ENCODE results near the gene ARRDC2.
A peak's percentile ranks its signal among the peaks of the same experiment; 100 is the strongest.
"Not testable (repeated sequence)": the region's sequence is repeated elsewhere in the genome, so short reads cannot be mapped to it uniquely, and the experiment has no call there.

The ARRDC2 gene

DNA sequence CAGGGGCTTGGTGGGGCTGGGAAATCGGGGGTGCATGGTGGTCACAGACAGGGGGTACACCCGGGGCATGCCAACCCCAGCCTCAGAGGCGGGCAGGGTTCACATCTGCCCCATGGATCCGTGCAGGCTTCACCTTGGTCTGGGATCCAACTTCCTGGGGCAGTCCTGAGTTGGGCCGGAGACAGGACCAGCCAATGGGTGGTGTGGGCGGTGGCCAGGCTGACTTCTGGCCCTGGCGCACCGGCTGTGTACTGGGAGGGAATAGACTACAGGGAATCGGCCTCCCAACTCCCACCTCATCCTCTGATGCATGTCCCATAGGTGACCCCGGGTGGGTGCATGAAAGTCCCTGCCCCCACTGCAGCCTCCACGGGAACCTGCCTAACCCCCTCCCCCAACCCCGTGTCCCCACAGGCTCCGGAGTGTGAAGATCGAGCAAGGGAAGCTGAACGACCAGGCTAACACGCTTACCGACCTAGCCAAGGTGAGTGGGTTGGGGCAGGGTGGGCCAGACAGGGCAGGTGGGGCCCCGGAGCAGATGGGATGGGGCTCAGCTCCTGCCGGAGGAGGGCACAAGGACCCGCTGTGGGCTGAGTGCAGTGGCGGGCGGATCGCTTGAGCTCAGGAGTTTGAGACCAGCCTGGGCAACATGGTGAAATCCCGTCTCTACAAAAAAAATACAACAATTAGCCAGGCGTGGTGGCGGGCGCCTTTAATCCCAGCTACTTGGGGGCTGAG is 14.7 kb upstream of the ARRDC2 start:
- no peak for DNase-seq

DNA sequence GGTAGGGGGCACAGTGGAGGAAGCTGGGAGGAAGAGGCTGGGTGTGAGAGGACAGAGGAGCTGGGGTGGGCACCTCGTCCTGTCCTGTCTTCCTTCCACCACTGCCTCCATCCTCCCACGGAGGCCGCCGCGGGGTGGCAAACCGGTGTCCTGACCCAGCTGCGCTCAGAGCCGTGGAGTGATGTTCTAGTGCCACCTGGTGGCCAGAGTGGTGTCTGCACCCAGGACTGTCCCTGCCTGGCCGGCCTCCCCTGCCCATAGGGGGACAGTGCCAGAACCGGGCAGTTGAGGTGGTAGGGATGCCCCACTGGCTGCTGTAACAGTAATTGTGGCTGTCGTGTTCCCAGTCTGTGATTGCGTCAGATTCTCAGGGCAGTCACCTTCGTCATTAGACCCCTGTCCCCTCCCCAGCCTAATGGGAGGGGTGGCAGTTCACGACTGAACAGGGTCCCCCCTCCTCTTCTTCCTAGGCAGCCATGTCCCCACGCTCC is 11.1 kb upstream of the ARRDC2 start:
- DNase-seq: peak; percentile 92

DNA sequence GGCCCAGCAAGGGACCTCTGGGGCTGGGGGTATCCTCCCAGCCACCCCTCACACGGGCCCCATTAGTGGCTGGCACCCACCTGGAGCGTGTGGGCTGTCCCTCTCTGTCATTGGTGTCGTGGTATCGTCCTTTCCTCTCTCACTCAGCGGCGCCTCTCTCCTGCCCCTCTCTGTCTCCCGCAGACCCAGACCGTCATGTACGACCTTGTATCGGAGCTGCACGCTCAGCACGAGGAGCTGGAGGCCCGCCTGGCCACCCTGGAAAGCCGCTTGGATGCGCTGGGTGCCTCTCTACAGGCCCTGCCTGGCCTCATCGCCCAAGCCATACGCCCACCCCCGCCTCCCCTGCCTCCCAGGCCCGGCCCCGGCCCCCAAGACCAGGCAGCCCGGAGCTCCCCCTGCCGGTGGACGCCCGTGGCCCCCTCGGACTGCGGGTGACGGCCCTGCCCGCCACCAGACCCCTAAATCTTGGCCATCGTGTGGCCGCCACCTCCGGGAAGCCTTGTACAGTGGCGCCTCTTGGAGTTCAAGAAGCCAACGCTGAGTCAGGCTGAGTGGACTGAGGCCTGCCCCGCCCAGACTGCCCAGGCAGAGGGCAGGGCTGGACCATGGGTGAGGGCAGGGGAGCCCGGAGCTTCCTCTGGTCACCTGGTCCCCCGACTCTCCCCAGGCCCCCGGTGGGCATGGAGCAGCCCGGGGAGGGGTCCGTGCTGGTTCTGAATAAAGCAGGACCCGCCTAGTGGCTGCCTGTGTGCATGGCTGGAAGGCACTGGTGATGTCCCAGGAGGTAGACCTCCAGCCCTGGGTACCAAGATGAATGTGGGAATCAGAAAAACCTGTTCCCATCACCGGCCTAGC is 9.8 kb upstream of the ARRDC2 start:
- DNase-seq: no peak

DNA sequence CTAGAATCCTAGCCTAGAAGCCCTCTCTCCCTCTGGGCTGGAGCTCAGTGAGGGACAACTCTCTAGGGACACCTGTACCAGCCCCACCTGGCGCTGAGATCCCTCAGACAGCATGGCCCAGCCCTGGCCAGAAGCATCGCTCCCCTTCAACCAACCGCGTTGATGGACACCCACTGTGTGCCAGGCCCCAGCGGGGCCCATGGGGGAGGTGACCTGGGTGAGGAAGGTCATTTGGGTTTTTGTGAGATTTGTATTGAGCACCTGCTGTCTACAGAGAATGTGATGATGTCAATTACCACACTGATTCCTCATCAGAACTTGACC is 9.2 kb upstream of the ARRDC2 start:
- no peak for DNase-seq

DNA sequence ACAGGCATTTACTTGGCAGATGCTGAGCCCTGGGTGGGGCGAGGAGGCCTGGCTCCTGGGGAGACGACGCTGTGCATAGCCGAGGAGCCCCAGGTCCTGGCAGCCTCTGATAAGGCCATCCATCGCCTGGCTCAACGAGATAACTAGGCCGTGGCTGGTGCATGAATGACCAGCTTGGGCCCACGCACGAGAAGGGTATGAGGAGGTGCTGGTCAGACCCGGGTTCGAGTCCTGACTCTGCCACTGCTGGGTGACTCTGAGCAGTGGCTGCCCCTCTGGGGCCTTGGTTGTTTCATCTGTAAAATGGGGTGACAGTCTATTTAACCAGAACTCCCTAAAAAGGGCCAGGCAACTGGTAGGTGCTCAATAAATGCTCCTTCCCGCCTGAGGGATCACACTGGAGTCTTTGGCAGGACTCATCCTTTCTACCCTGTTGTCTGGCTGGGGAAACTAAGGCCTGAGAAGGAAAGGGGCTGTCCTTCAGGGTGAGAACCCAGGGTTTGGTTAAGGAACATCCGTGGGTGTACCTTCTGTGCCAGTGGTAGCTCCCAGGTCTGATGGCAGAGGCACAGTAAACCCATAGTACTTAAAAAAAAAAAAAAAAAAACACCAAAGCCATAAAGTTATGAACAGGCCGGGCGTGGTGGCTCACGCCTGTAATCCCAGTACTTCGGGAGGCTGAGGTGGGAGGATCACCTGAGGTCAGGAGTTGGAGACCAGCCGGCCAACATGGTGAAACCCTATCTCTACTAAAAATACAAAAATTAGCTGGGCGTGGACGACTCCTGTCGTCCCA is 8.1 kb upstream of the ARRDC2 start:
- DNase-seq: no peak

DNA sequence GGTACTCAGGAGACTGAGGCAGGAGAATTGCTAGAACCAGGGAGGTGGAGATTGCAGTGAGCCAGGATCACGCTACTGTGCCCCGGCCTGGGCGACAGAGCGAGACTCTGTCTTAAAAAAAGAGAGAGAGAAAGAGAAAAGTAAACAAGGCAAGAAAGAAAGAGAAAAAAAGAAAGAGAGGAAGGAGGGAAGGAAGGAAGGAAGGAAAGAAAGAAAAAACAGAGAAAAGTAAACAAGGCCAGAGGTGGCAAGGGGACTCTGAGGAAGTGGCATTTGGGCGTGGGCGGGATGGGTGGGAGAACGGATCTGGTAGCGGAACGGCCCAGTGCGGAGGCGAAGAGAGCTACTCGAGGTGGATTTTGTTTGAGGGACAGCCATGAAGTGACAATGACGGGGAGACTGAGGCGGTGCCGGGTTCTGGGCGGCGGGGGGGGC is 7.5 kb upstream of the ARRDC2 start:
- DNase-seq: no peak

DNA sequence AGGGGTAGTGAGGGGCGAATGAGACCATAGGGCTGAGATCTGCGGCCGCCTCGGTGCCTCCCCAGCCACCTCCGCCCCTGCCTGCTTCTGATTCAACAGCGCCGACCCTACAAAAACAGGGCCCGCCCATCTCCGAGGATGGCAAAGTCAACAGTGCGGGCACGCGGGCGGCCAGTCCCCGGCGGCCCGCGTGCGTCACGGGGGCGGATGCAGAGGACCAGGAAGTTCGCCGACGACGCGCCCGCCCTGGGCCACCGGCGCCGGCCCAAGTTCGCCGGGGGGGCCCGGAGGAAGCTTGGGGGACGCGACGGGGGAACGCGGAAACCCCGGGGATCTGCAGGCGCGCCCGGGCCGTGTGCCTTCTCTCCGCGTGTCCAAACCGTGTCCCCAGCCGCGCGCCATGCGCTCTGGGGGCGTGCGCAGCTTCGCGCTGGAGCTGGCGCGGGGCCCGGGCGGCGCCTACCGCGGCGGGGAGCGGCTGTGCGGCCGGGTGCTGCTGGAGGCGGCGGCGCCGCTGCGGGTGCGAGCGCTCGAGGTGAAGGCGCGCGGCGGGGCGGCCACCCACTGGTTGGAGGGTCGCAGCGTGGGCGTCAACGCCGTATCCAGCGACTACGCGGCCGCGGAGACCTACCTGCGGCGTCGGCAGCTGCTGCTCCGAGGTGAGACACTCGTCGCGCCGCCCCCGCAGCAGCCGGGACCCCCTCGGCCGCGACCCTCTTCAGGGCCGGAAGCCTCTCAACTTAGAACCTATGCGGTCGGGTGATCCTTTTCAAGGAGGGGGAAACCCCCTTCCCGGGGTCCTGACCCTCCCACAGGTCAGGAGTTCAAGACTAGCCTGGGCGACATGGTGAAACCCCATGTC is 6.8 kb upstream of the ARRDC2 start:
- peak; percentile 49 for DNase-seq

DNA sequence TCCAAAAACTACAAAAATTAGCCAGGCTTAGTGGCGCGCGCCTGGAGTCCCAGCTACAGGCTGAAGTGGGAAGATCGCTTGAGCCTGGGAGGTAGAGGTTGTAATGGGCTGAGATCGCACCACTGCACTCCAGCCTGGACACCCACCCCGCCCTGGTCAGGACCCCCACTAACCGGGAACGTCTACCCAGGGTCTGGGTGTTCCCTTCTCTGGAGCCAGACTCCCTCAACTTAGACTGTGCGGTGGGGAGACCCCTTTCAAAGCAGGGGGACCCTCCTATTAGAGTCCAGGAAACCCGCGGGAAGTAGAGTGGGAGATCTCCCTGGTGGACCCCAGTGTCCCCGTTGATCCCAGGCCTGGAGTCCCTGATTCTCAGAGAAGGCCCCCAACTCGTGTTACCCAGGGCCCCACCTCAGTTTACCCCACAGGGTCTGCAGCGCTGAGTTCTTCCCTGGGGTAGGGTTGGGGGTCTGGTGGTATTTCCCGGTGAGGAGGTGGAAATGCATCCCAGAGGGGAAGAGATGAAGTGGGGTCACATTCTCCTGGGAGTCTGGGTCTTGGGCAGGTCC is 6.1 kb upstream of the ARRDC2 start:
- DNase-seq: no peak

DNA sequence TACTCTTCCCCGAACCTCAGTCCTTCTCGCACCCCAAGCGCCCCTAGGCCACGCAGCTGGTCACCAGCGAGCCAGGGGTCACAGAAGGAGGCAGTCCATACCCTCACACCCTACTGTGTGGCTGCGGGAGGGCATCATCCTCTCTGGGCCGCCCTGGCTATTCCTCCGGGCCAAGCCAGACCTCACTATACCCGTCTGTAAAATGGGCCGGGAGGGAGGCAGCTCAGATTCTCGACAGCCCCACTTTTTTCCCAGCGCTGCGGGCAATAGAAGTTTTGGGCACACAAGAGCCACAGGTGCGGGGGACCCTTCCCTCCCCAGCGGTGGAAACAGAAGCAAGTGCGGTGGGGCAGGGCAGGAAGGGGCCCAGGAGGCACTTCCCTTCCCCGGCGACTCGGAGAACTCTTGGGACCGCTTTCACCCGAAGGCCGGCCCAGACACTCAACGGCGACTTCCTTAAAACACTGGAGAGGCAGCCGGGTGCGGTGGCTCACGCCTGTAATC is 5.6 kb upstream of the ARRDC2 start:
- no peak for DNase-seq

DNA sequence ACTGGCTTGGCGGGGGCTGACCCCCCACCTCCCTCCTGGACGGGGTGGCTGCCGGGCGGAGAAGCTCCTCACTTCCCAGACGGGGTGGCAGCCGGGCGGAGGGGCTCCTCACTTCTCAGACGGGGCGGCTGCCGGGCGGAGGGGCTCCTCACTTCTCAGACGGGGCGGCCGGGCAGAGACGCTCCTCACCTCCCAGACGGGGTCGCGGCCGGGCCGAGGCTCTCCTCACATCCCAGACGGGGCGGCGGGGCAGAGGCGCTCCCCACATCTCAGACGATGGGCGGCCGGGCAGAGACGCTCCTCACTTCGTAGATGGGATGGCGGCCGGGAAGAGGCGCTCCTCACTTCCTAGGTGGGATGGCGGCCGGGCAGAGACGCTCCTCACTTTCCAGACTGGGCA is 2.2 kb upstream of the ARRDC2 start:
- not testable (repeated sequence) for DNase-seq

DNA sequence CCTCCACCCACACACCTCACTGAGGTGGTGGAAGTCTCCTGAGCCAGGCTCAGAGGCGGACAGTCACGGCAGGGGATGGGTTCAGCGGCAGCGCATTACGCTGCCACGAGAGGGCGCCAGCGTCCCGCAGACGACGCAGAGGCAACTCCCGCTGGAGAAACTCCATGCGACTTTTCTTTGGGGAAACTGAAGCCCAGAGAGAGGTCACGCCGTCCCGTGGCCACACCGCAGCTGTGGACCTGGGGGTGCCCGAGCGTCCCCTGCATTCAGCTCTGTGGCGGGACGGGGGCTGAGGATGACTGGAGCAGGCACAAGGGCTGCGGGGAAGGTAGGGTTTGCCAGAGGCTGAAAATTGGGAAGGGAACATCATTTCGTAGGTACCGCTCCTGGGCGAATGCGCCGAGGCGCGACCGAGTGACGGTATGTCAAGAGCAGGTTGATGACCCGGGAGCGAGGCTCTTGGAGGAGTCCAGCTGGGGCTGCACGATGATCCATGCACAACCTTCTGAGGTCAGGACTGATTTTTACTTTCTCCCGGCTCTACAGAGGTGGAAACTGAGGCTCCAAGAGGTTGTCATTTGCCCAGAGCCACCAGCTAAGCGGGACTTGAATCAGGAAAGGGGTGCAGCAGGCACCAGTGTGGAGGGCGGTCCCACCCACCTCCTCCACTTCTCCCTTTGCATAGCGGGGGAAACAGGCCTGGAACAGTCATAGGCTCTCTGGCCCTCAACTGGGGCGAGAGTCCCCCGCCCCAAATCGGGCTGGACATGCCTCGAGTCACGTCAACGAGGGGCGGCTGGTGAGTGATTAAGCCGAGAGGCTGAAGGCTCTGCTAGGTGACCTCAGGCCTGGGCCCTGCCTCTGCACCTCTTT is 690 bp upstream of the ARRDC2 start:
- peak; percentile 90 for DNase-seq

DNA sequence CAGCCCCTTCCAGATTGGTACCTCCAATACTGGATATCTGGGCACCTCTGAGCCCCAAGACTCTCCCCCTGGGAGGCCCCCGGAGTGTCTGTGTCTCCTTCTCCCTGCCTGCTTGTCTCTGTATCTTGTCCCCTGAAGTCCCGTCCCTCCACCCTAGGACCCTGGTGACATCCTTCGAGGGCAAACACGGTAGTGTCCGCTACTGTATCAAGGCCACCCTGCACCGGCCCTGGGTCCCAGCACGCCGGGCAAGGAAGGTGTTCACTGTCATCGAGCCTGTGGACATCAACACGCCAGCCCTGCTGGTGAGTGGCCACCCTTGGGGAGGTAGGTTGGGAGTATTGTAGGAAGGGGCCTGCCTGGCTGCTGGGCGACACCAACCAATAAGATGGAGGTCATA is 844 bp downstream of the ARRDC2 start:
- no peak for DNase-seq

DNA sequence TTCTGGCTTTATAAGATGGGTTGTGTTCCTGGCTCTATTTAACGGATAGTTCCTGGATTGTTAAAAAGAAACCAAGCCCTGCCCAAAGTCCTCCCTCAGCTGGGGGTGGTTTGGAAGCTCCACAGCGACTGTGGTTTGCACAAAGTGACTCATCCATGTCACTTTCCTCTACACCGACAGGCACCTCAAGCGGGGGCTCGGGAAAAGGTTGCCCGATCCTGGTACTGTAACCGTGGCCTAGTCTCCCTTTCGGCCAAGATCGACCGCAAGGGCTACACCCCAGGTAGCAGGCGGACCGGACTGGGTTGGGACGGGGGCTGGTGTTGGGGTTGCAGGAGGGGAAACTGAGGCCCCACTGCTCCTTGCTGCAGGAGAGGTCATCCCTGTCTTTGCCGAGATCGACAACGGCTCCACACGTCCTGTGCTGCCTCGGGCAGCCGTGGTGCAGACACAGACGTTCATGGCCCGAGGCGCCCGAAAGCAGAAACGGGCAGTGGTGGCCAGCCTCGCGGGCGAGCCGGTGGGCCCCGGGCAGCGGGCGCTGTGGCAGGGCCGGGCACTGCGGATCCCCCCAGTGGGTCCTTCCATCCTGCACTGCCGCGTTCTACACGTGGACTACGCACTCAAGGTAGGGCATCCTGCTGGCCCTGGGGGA is 1.6 kb downstream of the ARRDC2 start:
- DNase-seq: no peak

DNA sequence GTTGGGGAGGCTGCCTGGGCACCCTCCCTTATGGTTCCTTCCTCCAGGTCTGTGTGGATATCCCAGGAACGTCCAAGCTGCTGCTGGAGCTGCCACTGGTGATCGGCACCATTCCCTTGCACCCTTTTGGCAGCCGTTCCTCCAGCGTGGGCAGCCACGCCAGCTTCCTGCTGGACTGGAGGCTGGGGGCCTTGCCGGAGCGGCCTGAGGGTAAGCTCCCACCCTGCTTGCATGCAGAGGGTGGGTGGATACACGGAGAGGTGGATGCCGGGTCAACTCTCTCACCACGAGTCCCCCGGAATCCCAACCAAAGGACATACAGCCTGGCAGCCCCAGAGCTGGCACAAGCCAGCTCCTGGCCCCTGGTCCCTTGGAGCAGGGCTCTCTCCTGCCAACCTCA is 2.2 kb downstream of the ARRDC2 start:
- DNase-seq: no peak

DNA sequence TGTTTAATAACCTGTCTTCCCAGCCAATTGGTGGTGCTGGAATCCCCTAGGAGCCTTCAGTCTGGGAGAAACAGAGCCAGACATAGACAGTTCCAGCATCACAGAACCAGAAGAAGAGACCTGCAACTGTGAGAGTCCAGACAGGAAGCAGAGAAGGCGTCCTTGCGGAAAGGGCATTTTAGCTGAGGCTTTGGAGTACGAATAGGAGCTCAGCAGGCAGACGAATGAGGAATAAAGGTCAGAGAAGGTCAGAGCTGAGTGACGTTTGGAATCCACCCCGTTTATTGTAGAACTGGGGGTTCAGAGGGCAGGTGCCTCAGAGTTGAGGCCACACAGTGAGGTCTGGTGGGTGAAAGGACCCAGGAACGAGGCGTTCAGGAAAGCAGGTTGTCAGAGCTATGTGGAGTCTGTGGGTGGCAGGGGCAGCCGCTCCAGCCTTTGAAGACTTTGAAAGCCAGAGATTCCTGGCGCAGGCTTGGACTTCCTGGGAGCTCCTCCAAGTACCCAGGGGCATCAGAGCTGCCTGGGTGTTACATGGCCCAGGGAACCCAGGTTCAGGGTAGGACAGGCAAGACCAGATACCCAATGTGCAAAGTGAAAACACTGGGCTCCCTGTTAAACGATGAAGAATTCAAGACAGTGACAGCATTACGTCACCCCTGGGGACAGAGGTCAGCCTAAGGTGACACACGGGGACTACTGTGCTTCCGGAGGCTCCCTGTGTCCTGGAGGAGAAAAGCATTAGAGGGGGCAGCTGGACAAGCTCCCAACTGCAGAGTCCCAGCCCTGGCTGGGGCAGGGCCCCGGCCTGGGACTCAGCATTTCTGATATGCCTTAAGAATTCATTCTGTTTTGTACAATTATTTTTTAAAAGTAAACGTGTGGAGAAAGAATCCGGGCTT is 5.5 kb downstream of the ARRDC2 start:
- no peak for DNase-seq

DNA sequence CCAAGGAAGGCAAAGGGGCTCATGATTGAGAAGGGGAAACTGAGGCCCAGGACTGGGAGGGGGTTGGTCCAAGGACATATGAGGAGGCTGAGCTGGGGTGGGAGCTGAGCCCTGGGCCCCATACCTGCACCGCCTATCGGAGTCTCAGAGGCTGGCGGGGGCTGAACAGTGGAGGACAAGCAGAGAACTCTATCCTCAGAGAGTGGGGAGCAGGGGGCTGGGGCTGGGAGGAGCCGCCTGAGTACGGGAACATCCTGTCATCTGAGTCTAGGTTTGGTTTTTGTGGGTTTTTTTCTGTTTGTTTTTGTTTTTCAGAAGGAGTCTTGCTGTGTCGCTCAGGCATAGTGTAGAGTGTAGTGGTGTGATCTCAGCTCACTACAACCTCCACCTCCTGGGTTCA is 6.2 kb downstream of the ARRDC2 start:
- no peak for DNase-seq

DNA sequence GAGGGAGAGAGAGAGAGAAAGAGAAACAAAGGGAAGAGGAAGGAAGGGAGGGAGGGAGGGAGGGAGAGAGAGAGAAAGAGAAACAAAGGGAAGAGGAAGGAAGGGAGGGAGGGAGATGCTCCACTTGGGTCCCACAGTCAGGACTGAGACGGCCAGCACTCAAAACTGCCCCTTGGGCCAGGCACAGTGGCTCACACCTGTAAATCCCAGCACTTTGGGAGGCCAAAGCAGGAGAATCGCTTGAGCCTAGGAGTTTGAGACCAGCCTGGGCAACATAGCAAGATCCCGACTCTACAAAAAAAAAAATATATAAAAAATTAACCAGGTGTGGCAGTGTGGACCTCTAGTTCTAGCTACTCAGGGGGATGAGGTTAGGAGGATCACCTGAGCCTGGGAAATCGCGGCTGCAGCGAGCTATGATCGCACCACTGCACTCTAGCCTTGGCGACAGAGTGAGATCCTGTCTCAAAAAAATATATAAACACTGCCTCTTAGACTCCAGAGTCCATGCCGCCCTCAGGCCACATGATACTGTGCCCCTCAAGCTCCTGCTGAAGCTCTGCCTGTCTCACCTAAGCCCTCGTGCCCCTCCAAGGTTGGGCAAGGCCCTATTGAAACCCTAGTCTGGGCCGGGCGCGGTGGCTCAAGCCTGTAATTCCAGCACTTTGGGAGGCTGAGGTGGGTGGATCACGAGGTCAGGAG is 8.4 kb downstream of the ARRDC2 start:
- no peak for DNase-seq

DNA sequence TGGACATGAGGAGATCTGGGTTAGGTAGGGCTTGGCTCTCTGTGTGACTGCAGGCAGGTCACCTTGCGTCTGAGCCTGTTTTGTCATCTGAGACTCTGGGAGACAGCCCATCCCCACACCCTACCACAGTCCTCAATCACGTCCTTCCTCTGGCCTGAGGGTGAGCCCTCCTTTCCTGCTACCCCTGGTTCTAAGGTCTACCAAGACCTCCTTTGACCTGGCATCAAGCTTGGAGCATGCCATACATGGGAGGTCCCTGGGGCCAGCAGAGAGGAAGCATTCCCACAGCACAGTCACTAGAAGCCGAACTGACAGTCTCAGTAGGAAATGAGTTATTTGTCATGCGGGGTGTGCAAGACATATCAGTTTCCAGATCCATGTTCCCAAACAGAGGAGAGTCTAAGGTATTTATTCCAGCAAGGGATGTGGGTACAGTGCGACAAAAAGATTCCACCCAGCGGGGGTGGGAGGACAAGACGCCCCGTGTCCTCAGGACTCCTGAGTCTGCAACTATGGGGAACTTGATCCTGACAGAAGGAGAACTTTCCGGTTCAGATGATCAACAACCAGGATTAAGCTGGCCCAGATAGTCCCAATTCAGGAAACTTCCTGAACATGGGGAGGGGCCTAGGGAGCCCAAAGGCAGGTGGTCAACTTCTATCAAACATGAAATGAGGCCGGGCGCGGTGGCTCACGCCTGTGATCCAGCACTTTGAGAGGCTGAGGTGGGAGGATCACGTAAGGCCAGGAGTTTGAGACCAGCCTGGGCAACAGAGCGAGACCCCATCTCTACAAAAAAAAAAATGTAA is 9.5 kb downstream of the ARRDC2 start:
- DNase-seq: no peak

All from retina (tissue), 1 donor.